OCI-LY1 (cell line): ENCODE results near the gene BRPF1.

ENCODE experiments used
- H2AFZ ChIP-seq: fragments of 200-600 bp; sonication (generic), shearing (Covaris generic); 2 replicates; pipeline ENCODE4 v1.6.0; 2014; ENCODE audit warnings: antibody characterized with exemption, mild to moderate bottlenecking, low read length
- H3F3A ChIP-seq: fragments of 200-600 bp; sonication (generic), shearing (Covaris generic); 2 replicates; pipeline ENCODE4 v1.6.0; 2014; ENCODE audit warnings: mild to moderate bottlenecking, antibody characterized with exemption, low read length, moderate library complexity; ENCODE audit not compliant: insufficient read depth
- H3K27ac ChIP-seq: fragments of 200-600 bp; sonication (generic); 2 replicates; pipeline ENCODE4 v1.5.1; 2014; ENCODE audit warnings: low read length, mixed run types, mild to moderate bottlenecking, low read depth; ENCODE audit not compliant: poor library complexity, severe bottlenecking
- H3K27me3 ChIP-seq: fragments of 200-600 bp; sonication (generic); 2 replicates; pipeline ENCODE4 v1.6.0; 2014; ENCODE audit warnings: antibody characterized with exemption, mild to moderate bottlenecking, low read length, moderate library complexity; ENCODE audit not compliant: insufficient read depth
- H3K36me3 ChIP-seq: fragments of 200-600 bp; sonication (generic); 2 replicates; pipeline ENCODE4 v1.6.1; 2014; ENCODE audit warnings: mild to moderate bottlenecking, antibody characterized with exemption, low read length, moderate library complexity, mixed read lengths; ENCODE audit not compliant: insufficient read depth
- H3K4me1 ChIP-seq: fragments of 200-600 bp; sonication (generic); 2 replicates; pipeline ENCODE4 v1.5.1; 2014; ENCODE audit warnings: mild to moderate bottlenecking, low read length, moderate library complexity; ENCODE audit not compliant: insufficient read depth, severe bottlenecking
- H3K4me2 ChIP-seq: fragments of 200-600 bp; sonication (generic), shearing (Covaris generic); 2 replicates; pipeline ENCODE4 v1.6.1; 2014; ENCODE audit warnings: low read length
- H3K4me3 ChIP-seq: fragments of 200-600 bp; sonication (generic); 2 replicates; pipeline ENCODE4 v1.5.1; 2014; ENCODE audit warnings: low read length, low read depth, mild to moderate bottlenecking, mixed read lengths; ENCODE audit not compliant: poor library complexity, severe bottlenecking
- H3K79me2 ChIP-seq: fragments of 200-600 bp; shearing (Covaris generic); 2 replicates; pipeline ENCODE4 v1.6.1; 2016; ENCODE audit warnings: mixed run types, low read length, mixed read lengths; ENCODE audit not compliant: insufficient read depth
- H3K9ac ChIP-seq: fragments of 200-600 bp; sonication (generic), shearing (Covaris generic); 2 replicates; pipeline ENCODE4 v1.6.1; 2014; ENCODE audit warnings: mild to moderate bottlenecking, low read length, mixed read lengths
- H3K9me2 ChIP-seq: fragments of 200-600 bp; sonication (generic), shearing (Covaris generic); 2 replicates; pipeline ENCODE4 v1.6.1; 2014; ENCODE audit warnings: low read depth, mild to moderate bottlenecking, low read length, mixed read lengths
- H3K9me3 ChIP-seq: fragments of 200-600 bp; shearing (Covaris generic); 2 replicates; pipeline ENCODE4 v1.6.1; 2014; ENCODE audit warnings: low read length, mixed read lengths
- H4K20me1 ChIP-seq: fragments of 200-600 bp; sonication (generic), shearing (Covaris generic); 2 replicates; pipeline ENCODE4 v1.6.0; 2016; ENCODE audit warnings: mild to moderate bottlenecking, low read length; ENCODE audit not compliant: insufficient read depth
- CTCF ChIP-seq: fragments of 200-600 bp; sonication (generic), shearing (Covaris generic); IDR thresholded peaks from 2 replicates; pipeline ENCODE4 v1.5.1; 2017; ENCODE audit warnings: mild to moderate bottlenecking, antibody characterized with exemption, low read length, moderate library complexity, mixed read lengths
- EZH2 ChIP-seq: fragments of 200-600 bp; sonication (generic), shearing (Covaris generic); IDR thresholded peaks from 2 replicates; pipeline ENCODE4 v1.8.0; 2017; ENCODE audit warnings: borderline replicate concordance, mixed run types, mild to moderate bottlenecking, antibody characterized with exemption, low read length, moderate library complexity, mixed read lengths

The BRPF1 gene

GRCh38 chr3:9757427-9757826 is 25.9 kb downstream of the BRPF1 start:
- Histone ChIP-seq H3K36me3 (peaks cover 71% of the 10 kb centered on the region), H3K4me3 (no peak overlapping the region), H3K27ac (no peak overlapping the region)

DNA sequence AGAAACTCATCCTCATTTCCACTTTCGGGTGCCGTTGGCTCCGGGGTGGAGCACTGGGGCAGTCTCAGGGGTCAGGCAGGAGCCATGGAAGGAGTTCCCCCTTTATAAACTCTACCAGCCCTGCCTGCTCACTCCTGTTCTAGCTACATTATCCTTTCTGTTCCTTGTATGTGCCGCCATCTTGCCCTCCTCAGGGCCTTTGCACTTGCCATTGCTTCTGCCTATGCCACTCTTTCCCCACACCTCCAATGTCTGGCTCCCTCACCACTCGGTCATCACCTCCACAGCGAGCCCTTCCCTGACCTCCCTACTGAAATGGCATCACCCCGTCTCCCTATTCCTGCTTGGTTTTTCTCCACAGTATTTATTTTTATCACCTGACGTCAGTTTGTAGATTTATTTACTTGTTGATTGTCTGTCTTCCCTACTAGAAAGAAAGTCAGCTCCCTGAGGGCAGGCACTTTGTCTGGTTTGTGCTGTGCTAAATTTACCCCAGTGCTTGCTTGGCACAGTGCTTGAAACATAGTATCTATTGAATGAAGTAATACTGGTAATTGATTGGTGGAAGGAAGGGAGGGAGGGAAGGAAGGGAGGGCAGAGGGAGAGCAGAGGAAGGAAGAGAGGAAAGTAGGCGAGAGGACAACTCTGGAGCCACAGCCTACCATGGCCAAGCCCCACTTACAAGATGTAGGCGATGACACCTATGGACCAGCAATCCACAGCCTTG is 29.4 kb downstream of the BRPF1 start:
- TF ChIP-seq CTCF, result no peak
- no peak for TF ChIP-seq EZH2
- no peak overlapping the region for H3K4me2 ChIP-seq
- no peaks in the 10 kb centered on the region for H3K79me2 ChIP-seq
- no peak overlapping the region for H2AFZ ChIP-seq
- no peaks in the 10 kb centered on the region for H3K9me2 ChIP-seq
- H4K20me1 ChIP-seq, result no peaks in the 10 kb centered on the region
- no peaks in the 10 kb centered on the region for H3K9me3 ChIP-seq
- H3K27me3 ChIP-seq, result no peaks in the 10 kb centered on the region
- H3K4me1 ChIP-seq, result no peaks in the 10 kb centered on the region
- H3F3A ChIP-seq, result 0 out of 2 replicates have a peak, but pooled peaks cover 3% of the 10 kb centered on the region
- no peak overlapping the region for H3K9ac ChIP-seq
- peaks cover 45% of the 10 kb centered on the region for H3K36me3 ChIP-seq
- H3K27ac ChIP-seq, result no peak overlapping the region
- H3K4me3 ChIP-seq, result no peak overlapping the region

More at GRCh38 chr3:9757427-9757826, 25.9 kb downstream of the BRPF1 start:
- Histone ChIP-seq H3K4me1 (peaks cover 4% of the 10 kb centered on the region), H3F3A (0 out of 2 replicates have a peak, but pooled peaks cover 3% of the 10 kb centered on the region), H2AFZ (no peak overlapping the region), H3K9me2 (no peaks in the 10 kb centered on the region), H4K20me1 (no peaks in the 10 kb centered on the region), H3K4me2 (no peak overlapping the region), H3K9ac (no peak overlapping the region), H3K27me3 (no peaks in the 10 kb centered on the region), H3K79me2 (no peaks in the 10 kb centered on the region), H3K9me3 (no peaks in the 10 kb centered on the region)
- TF ChIP-seq EZH2 (no peak), CTCF (no peak)

GRCh38 chr3:9761919-9762318 is 30.4 kb downstream of the BRPF1 start:
- TF ChIP-seq EZH2 (no peak), CTCF (no peak)
- H3F3A ChIP-seq, result 0 out of 2 replicates have a peak, but pooled peaks cover 6% of the 10 kb centered on the region
- no peaks in the 10 kb centered on the region for H3K27me3 ChIP-seq
- H3K79me2 ChIP-seq, result no peaks in the 10 kb centered on the region
- H3K9me3 ChIP-seq, result no peaks in the 10 kb centered on the region
- H3K4me3 ChIP-seq, result no peak overlapping the region
- H3K27ac ChIP-seq, result no peak overlapping the region
- H4K20me1 ChIP-seq, result no peaks in the 10 kb centered on the region
- no peaks in the 10 kb centered on the region for H3K9me2 ChIP-seq
- H3K4me1 ChIP-seq, result no peaks in the 10 kb centered on the region
- H3K9ac ChIP-seq, result no peak overlapping the region
- H2AFZ ChIP-seq, result no peak overlapping the region
- H3K4me2 ChIP-seq, result no peak overlapping the region
- H3K36me3 ChIP-seq, result peaks cover 36% of the 10 kb centered on the region
